H1 (cell line): Measurements from ENCODE around the gene TMEM266. TPM values are rescaled to one million over a fixed set of nuclear protein-coding genes. Genes with fewer than 3 reads are reported as not detected.

Experiments used
- CTCF ChIA-PET: fragments of 300-600 bp; sonication (Branson Sonifier 250); formaldehyde crosslinking; loops from one replicate; lab custom pipeline; 2021; ENCODE audit not compliant: partially characterized antibody; lab: Charles Lee
- POLR2A ChIA-PET: fragments of 300-600 bp; sonication (Branson Sonifier 250); formaldehyde crosslinking; loops from one replicate; lab custom pipeline; 2021; ENCODE audit warnings: inconsistent platforms; ENCODE audit not compliant: partially characterized antibody; lab: Charles Lee
- DNase-seq, 2 experiments: peaks; one replicate each; pipeline versions ENCODE4 v3.0.0 to v3.0.0-alpha.2; 2010 to 2022; ENCODE audit warnings: low spot score in 2 of 2, low read depth in 1 of 2, mixed read lengths in 1 of 2
- FAIRE-seq: peaks from 2 replicates; lab custom pipeline; 2011; peaks lifted over from hg19 to GRCh38; lab: Jason Lieb, UNC
- H2AFZ ChIP-seq: 2 replicates; pipeline ENCODE4 v1.8.1; 2012; ENCODE audit warnings: low read length, inconsistent platforms
- H2AK5ac ChIP-seq: 2 replicates; pipeline ENCODE4 v1.6.1; 2013; ENCODE audit warnings: low read depth, low read length
- H2BK120ac ChIP-seq: replicated peaks from 2 replicates; pipeline ENCODE3; 2013; ENCODE audit warnings: low read depth, low read length, inconsistent platforms
- H2BK12ac ChIP-seq: 2 replicates; pipeline ENCODE4 v1.6.1; 2013; ENCODE audit warnings: low read depth, low read length
- H2BK15ac ChIP-seq: 2 replicates; pipeline ENCODE4 v1.6.1; 2013; ENCODE audit warnings: low read length
- H2BK20ac ChIP-seq: 2 replicates; pipeline ENCODE4 v1.6.1; 2013; ENCODE audit warnings: low read length
- H2BK5ac ChIP-seq: 2 replicates; pipeline ENCODE4 v1.6.1; 2013; ENCODE audit warnings: low read depth, low read length
- H3K14ac ChIP-seq: 2 replicates; pipeline ENCODE4 v1.6.1; 2013; ENCODE audit warnings: inconsistent platforms; ENCODE audit not compliant: insufficient read length
- H3K18ac ChIP-seq: 2 replicates; pipeline ENCODE4 v1.6.1; 2013; ENCODE audit warnings: low read length; ENCODE audit errors: extremely low read depth
- H3K23ac ChIP-seq: 2 replicates; pipeline ENCODE4 v1.6.1; 2013; ENCODE audit warnings: inconsistent platforms; ENCODE audit not compliant: insufficient read length
- H3K23me2 ChIP-seq: 2 replicates; pipeline ENCODE4 v1.6.1; 2013; ENCODE audit warnings: low read depth, low read length
- H3K27ac ChIP-seq: 2 replicates; pipeline ENCODE4 v1.6.1; 2011; ENCODE audit warnings: low read depth, low read length, inconsistent platforms
- H3K27me3 ChIP-seq, 4 experiments: replicated peaks in 1 of 4; 1 replicate in 1 of 4; 2 replicates in 3 of 4; pipeline versions ENCODE4 v1.6.1 to v1.8.1; 2011 to 2013; ENCODE audit warnings: low read length in 3 of 4, mild to moderate bottlenecking in 3 of 4, inconsistent platforms in 2 of 4, mixed read lengths in 2 of 4, moderate library complexity in 1 of 4; ENCODE audit not compliant: control insufficient read depth in 3 of 4, insufficient read depth in 3 of 4; ENCODE audit errors: extremely low read depth in 1 of 4
- H3K36me3 ChIP-seq, 4 experiments: 2 replicates each; pipeline versions ENCODE4 v1.6.1 to v1.8.1; 2011 to 2013; ENCODE audit warnings: mild to moderate bottlenecking in 4 of 4, low read length in 3 of 4, moderate library complexity in 2 of 4, control low read depth in 1 of 4, inconsistent platforms in 1 of 4; ENCODE audit not compliant: insufficient read depth in 4 of 4, control insufficient read depth in 2 of 4
- H3K4ac ChIP-seq: replicated peaks from 2 replicates; pipeline ENCODE3; 2013; ENCODE audit warnings: low read length, low read depth, mixed read lengths, inconsistent platforms; ENCODE audit not compliant: insufficient read length
- H3K4me1 ChIP-seq, 4 experiments: replicated peaks in 1 of 4; 1 replicate in 1 of 4; 2 replicates in 3 of 4; pipeline versions ENCODE4 v1.6.1 to v1.8.1; 2011 to 2013; ENCODE audit warnings: low read length in 3 of 4, inconsistent platforms in 2 of 4, mixed read lengths in 1 of 4; ENCODE audit not compliant: insufficient read depth in 4 of 4, control insufficient read depth in 3 of 4
- H3K4me2 ChIP-seq, 2 experiments: 2 replicates each; pipeline versions ENCODE4 v1.6.1 to v1.8.1; 2011 to 2013; ENCODE audit warnings: low read depth in 2 of 2, low read length in 2 of 2, control low read depth in 1 of 2, inconsistent platforms in 1 of 2, mild to moderate bottlenecking in 1 of 2; ENCODE audit not compliant: insufficient read depth in 1 of 2
- H3K4me3 ChIP-seq, 4 experiments: fragments of 200-600, 300-600 bp in 1 of 4; sonication (generic), shearing (Covaris generic), sonication (Bioruptor Twin) in 1 of 4; 2 replicates each; pipeline versions ENCODE4 v1.5.1 to v1.8.1; 2011 to 2016; ENCODE audit warnings: low read length in 4 of 4, low read depth in 3 of 4, control low read depth in 2 of 4, inconsistent platforms in 2 of 4, mild to moderate bottlenecking in 2 of 4, mixed read lengths in 1 of 4, moderate library complexity in 1 of 4; ENCODE audit not compliant: insufficient read depth in 2 of 4; ENCODE audit errors: extremely low read depth in 1 of 4
- H3K56ac ChIP-seq: replicated peaks from 2 replicates; pipeline ENCODE3; 2013; ENCODE audit warnings: low read depth, mild to moderate bottlenecking, mixed read lengths, low read length, inconsistent platforms; ENCODE audit not compliant: insufficient read length
- H3K79me1 ChIP-seq: 2 replicates; pipeline ENCODE4 v1.6.1; 2013; ENCODE audit warnings: low read depth, low read length, control low read depth
- H3K79me2 ChIP-seq, 2 experiments: 2 replicates each; pipeline versions ENCODE4 v1.6.1 to v1.8.1; 2012 to 2013; ENCODE audit warnings: low read length in 2 of 2, mild to moderate bottlenecking in 2 of 2, inconsistent platforms in 1 of 2; ENCODE audit not compliant: insufficient read depth in 2 of 2, control insufficient read depth in 1 of 2
- H3K9ac ChIP-seq, 4 experiments: replicated peaks in 1 of 4; 1 replicate in 1 of 4; 2 replicates in 3 of 4; pipeline versions ENCODE4 v1.6.1 to v1.8.1; 2011 to 2013; ENCODE audit warnings: low read depth in 3 of 4, low read length in 3 of 4, control low read depth in 2 of 4, mild to moderate bottlenecking in 2 of 4, moderate library complexity in 2 of 4, inconsistent platforms in 1 of 4; ENCODE audit errors: extremely low read depth in 1 of 4
- H3K9me3 ChIP-seq, 2 experiments: 2 replicates each; pipeline versions ENCODE4 v1.6.1 to v1.8.1; 2012 to 2013; ENCODE audit warnings: mild to moderate bottlenecking in 2 of 2, moderate library complexity in 2 of 2, control low read depth in 1 of 2, inconsistent platforms in 1 of 2, low read depth in 1 of 2, low read length in 1 of 2, mixed read lengths in 1 of 2; ENCODE audit not compliant: insufficient read depth in 2 of 2
- H4K20me1 ChIP-seq, 2 experiments: replicated peaks in 1 of 2; 2 replicates each; pipeline versions ENCODE3 to v1.8.1; 2011 to 2013; ENCODE audit warnings: inconsistent platforms in 2 of 2, low read length in 2 of 2, mild to moderate bottlenecking in 1 of 2; ENCODE audit not compliant: insufficient read depth in 2 of 2, control insufficient read depth in 1 of 2
- H4K5ac ChIP-seq: 2 replicates; pipeline ENCODE4 v1.6.1; 2013; ENCODE audit warnings: low read length, low read depth, mixed read lengths, inconsistent platforms; ENCODE audit not compliant: insufficient read length
- H4K8ac ChIP-seq: 2 replicates; pipeline ENCODE4 v1.8.0; 2013; ENCODE audit warnings: mild to moderate bottlenecking, moderate library complexity, low read length, inconsistent platforms; ENCODE audit not compliant: insufficient read depth; ENCODE audit errors: extremely low read depth
- H4K91ac ChIP-seq: replicated peaks from 2 replicates; pipeline ENCODE3; 2013; ENCODE audit warnings: low read length, mixed read lengths, inconsistent platforms; ENCODE audit not compliant: insufficient read length
- WGBS, 2 experiments: shearing (Covaris generic) in 1 of 2; methylation state at CpG; one replicate each; pipeline versions ENCODE4 v1.1.6 to v1.1.7; 2013 to 2015; ENCODE audit warnings: low lambda C conversion rate in 2 of 2, mixed read lengths in 2 of 2, inconsistent platforms in 1 of 2, low coverage in 1 of 2, missing lambda C conversion rate in 1 of 2; ENCODE audit not compliant: insufficient replicate concordance in 2 of 2, insufficient coverage in 1 of 2, insufficient read length in 1 of 2; ENCODE audit errors: extremely low coverage in 1 of 2, missing lambda C conversion rate in 1 of 2; 5-methylcytosine and 5-hydroxymethylcytosine counted together
- polyA plus RNA-seq, 7 experiments: library from polyadenylated mRNA; depleted of rRNA in 3 of 7; stranded (reverse) in 5 of 7; unstranded in 2 of 7; fragments of >200 nt in 5 of 7; fragments of 200-250 nt in 2 of 7; gene quantifications; 1 replicate in 5 of 7; 2 replicates in 1 of 7; 4 replicates in 1 of 7; pipeline versions ENCODE4 v1.2.1 to v1.2.3, GENCODE V29; 2011 to 2013; ENCODE audit warnings: missing spikeins in 2 of 7, mixed read lengths in 2 of 7
- total RNA-seq: library from RNA; stranded (reverse); fragmentation: NEBNext Ultra II Directional; extraction: Animal tissue kit (Norgen Biotek cat#: 25700); gene quantifications from 2 replicates; pipeline ENCODE4 v1.2.1, GENCODE V29; 2021

TMEM266 gene
- total and polyA plus RNA-seq, 2 of the 8 experiments (the other 6 are each of a cell fraction or from before 2014, with no cell fraction given), result 2.6 TPM

GRCh38 chr15:76070921-76071635 lies 11.3 kb downstream of the TMEM266 start:
- Histone ChIP-seq H4K8ac (no peak overlapping the region), H3K56ac (no peak overlapping the region), H2BK12ac (no peak overlapping the region), H4K91ac (no peak overlapping the region), H4K5ac (no peak overlapping the region), H3K79me1 (no peaks in the 10 kb centered on the region), H3K14ac (no peak overlapping the region), H2BK120ac (no peak overlapping the region), H3K4ac (no peak overlapping the region), H4K20me1 (no peaks in the 10 kb centered on the region), H3K4me1 (no peaks in the 10 kb centered on the region), H3K9me3 (no peaks in the 10 kb centered on the region), H2BK15ac (no peak overlapping the region), H3K36me3 (no peaks in the 10 kb centered on the region), H3K79me2 (no peaks in the 10 kb centered on the region), H2AK5ac (no peak overlapping the region), H3K4me2 (no peak overlapping the region), H2BK20ac (no peak overlapping the region), H3K23me2 (no peaks in the 10 kb centered on the region), H3K27ac (no peak overlapping the region), H3K4me3 (no peak overlapping the region), H2BK5ac (no peak overlapping the region), H3K18ac (no peak overlapping the region), H3K9ac (no peak overlapping the region), H3K23ac (no peak overlapping the region), H2AFZ (no peak overlapping the region), H3K27me3 (no peaks in the 10 kb centered on the region)
- ChIA-PET CTCF (interaction anchor here (0.8 to 4.9 kb wide), 6 partner anchors 12 to 150 kb away, joined by 3 to 22 read pairs (median 4); partner anchors contain the start of gene TMEM266), POLR2A (no interaction called here)
- 87% methylated on average over 4 of the region's 4 CpGs; no CpG with 5 or more reads in 1 of the 2 experiments for WGBS, 2 experiments
- FAIRE-seq (no peak), DNase-seq (no peak)
